ENCODE results near the gene SLC9A3. TPM values are rescaled to one million over a fixed set of nuclear protein-coding genes. Genes with fewer than 3 reads are reported as not detected.

The SLC9A3 gene
- total RNA-seq, 4 donors from 2014 or later = 5.9 to 8.2 (median 7.6) TPM

GRCh38 chr5:458547-459353, 65.5 kb downstream of the SLC9A3 start:
- peak overlapping the region in 1 of 3 donors; percentile 45 for H3K27ac ChIP-seq
- 75 to 81% methylated on average over 17 of the region's 17 CpGs for WGBS, 2 donors
- no peak overlapping the region for H3K4me3 ChIP-seq (replicated peaks in 1 of 3)
- no peaks in the 10 kb centered on the region for H3K9me3 ChIP-seq
- H3K36me3 ChIP-seq = peaks cover 47% of the 10 kb centered on the region in 2 donors
- peaks cover 0 to 6% of the 10 kb centered on the region in 2 donors for H3K4me1 ChIP-seq
- DNase-seq = peak; percentile 43 to 59
- intact Hi-C loops (cut with DNase I) = no loop called here
- H3K27me3 ChIP-seq = no peaks in the 10 kb centered on the region
- TF ChIP-seq CTCF (IDR thresholded peaks at IDR 0.05) (no peak), POLR2A (IDR thresholded peaks at IDR 0.05) (no peak)

GRCh38 chr5:457195-457961, 66.9 kb downstream of the SLC9A3 start:
- Histone ChIP-seq H3K4me3 (replicated peaks in 1 of 3) (no peak overlapping the region), H3K9me3 (no peaks in the 10 kb centered on the region), H3K27ac (no peak overlapping the region), H3K4me1 (peaks cover 0 to 6% of the 10 kb centered on the region in 2 donors), H3K27me3 (no peaks in the 10 kb centered on the region), H3K36me3 (peaks cover 43 to 54% of the 10 kb centered on the region in 2 donors)
- TF ChIP-seq CTCF (IDR thresholded peaks at IDR 0.05) (no peak), POLR2A (IDR thresholded peaks at IDR 0.05) (no peak)
- peak in 1 of 2 donors; percentile 0 for DNase-seq
- WGBS, 2 donors = 92 to 97% methylated on average over 12 to 19 of the region's 19 CpGs
- intact Hi-C loops (cut with DNase I) = no loop called here

- intact Hi-C loops (cut with DNase I) = no loop called here
- Histone ChIP-seq H3K9me3 (no peaks in the 10 kb centered on the region), H3K27ac (no peak overlapping the region), H3K27me3 (no peaks in the 10 kb centered on the region), H3K4me1 (peaks cover 0 to 6% of the 10 kb centered on the region in 2 donors), H3K36me3 (peaks cover 37 to 54% of the 10 kb centered on the region in 2 donors), H3K4me3 (replicated peaks in 1 of 3) (no peak overlapping the region)
- TF ChIP-seq CTCF (IDR thresholded peaks at IDR 0.05) = no peak
- no peak for TF ChIP-seq POLR2A (IDR thresholded peaks at IDR 0.05)
- DNase-seq = peak; percentile 39 to 69
- 70 to 79% methylated on average over 21 to 25 of the region's 28 CpGs for WGBS, 2 donors
Observed at GRCh38 chr5:456351-457194, 67.7 kb downstream of the SLC9A3 start.

- Histone ChIP-seq H3K9me3 (no peaks in the 10 kb centered on the region), H3K4me1 (peaks cover 0 to 6% of the 10 kb centered on the region in 2 donors)
Observed at GRCh38 chr5:455806-456205, 68.4 kb downstream of the SLC9A3 start.

More at GRCh38 chr5:455806-456205, 68.4 kb downstream of the SLC9A3 start:
- DNase-seq = no peak
- no peak overlapping the region for H3K27ac ChIP-seq
- intact Hi-C loops (cut with DNase I) = no loop called here
- peaks cover 39 to 54% of the 10 kb centered on the region in 2 donors for H3K36me3 ChIP-seq
- WGBS, 2 donors = 94 to 95% methylated on average over 11 of the region's 11 CpGs
- H3K4me3 ChIP-seq (replicated peaks in 1 of 3) = no peak overlapping the region
- no peaks in the 10 kb centered on the region for H3K27me3 ChIP-seq
- no peak for TF ChIP-seq CTCF (IDR thresholded peaks at IDR 0.05)
- no peak for TF ChIP-seq POLR2A (IDR thresholded peaks at IDR 0.05)
